SK-N-MC (cell line): ENCODE measurements around the gene ACER3.

Experiments used
- EZH2 ChIP-seq: fragments of 200-600 bp; sonication (generic); IDR thresholded peaks from one replicate; pipeline ENCODE4 v1.6.1; 2017; ENCODE audit warnings: antibody characterized with exemption
- FOXP2 ChIP-seq: optimal IDR thresholded peaks from 2 replicates; pipeline ENCODE3; 2011; ENCODE audit warnings: mild to moderate bottlenecking, moderate library complexity; ENCODE audit not compliant: insufficient read depth; ENCODE audit errors: extremely low read length, control extremely low read depth
- POLR2AphosphoS5 ChIP-seq: IDR thresholded peaks from 2 replicates; pipeline ENCODE4 v1.6.1; 2012; ENCODE audit warnings: mild to moderate bottlenecking, low read depth, low read length, borderline replicate concordance

DNA sequence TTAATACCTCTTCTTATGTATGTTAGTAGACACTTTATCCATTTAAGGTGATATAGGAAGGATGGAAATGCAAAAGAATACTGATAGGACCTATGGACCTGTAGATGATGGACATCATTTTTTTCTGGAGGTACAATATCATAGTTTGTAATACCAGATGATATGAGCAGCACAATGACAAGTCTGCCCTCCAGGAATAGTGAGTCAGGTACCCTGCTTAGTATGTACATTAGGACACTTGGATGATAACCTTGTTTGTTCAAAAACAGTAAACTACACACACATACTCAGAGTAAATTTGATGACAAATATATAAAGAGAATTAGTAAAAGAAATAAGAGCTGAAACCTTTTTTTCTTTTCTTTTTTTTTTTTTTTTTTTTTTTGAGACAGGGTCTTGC lies 114.8 kb downstream of the ACER3 start:
- TF ChIP-seq POLR2AphosphoS5: no peak
- TF ChIP-seq EZH2: no peak
- no peak for TF ChIP-seq FOXP2
